Measurements from ENCODE around the gene KDR.

- TF ChIP-seq CTCF (conservative IDR thresholded peaks at IDR 0.05) = no peak
- TF ChIP-seq ZFX (IDR thresholded peaks at IDR 0.05) = no peak
These were observed 896 bp downstream of the KDR start for GRCh38 chr4:55124322-55125076.
